K562 (cell line): ENCODE data around the gene ITPR1. TPM values are rescaled to one million over a fixed set of nuclear protein-coding genes. Genes with fewer than 3 reads are reported as not detected.

ENCODE experiments used
- ATAC-seq: fragments of 200-7000 bp; cut with Tn5 transposase; 3 replicates; pipeline ENCODE4 v1.9.1; 2020; ENCODE audit warnings: moderate library complexity
- BruUV-seq: library from RNA; stranded (reverse); fragments of 400-500 nt; replicated peaks from 2 replicates; lab custom pipeline; 2021; lab: Mats Ljungman, UMichigan
- CTCF ChIA-PET: fragments of 300-600 bp; formaldehyde crosslinking; extraction: SDS; loops from one replicate; lab custom pipeline; 2021; ENCODE audit warnings: low intra/inter-chr PET ratio; lab: Yijun Ruan, JAX
- POLR2A ChIA-PET: fragments of 300-600, 350-650 bp; sonication (Branson Sonifier 250); formaldehyde crosslinking; extraction: SDS; loops from one replicate; lab custom pipeline; 2021; ENCODE audit warnings: antibody characterized with exemption, inconsistent platforms; lab: Yijun Ruan, JAX
- DNase-seq, 4 experiments: peaks; one replicate each; pipeline versions ENCODE4 v3.0.0 to v3.0.0-alpha.2; 2011 to 2018; ENCODE audit warnings: low spot score in 3 of 4, mixed read lengths in 3 of 4; ENCODE audit errors: extremely low read depth in 1 of 4
- FAIRE-seq: peaks from 2 replicates; lab custom pipeline; 2011; peaks lifted over from hg19 to GRCh38; lab: Jason Lieb, UNC
- H2AFZ ChIP-seq: 2 replicates; pipeline ENCODE4 v1.6.0; 2011; ENCODE audit warnings: low read depth, low read length, control low read depth, inconsistent platforms
- H3K27ac ChIP-seq: fragments of 200-600 bp; 3 replicates; pipeline ENCODE4 v1.8.0; 2011; ENCODE audit warnings: low read depth, mild to moderate bottlenecking, control low read depth, inconsistent platforms, low read length, moderate library complexity, mixed read lengths; ENCODE audit errors: extremely low read depth
- H3K27me3 ChIP-seq, 2 experiments: fragments of 300-600 bp in 1 of 2; 2 replicates in 1 of 2; 3 replicates in 1 of 2; pipeline versions ENCODE4 v1.6.0 to v1.8.0; 2011; ENCODE audit warnings: inconsistent platforms in 2 of 2, low read length in 2 of 2, mild to moderate bottlenecking in 1 of 2, mixed read lengths in 1 of 2, moderate library complexity in 1 of 2; ENCODE audit not compliant: control insufficient read depth in 2 of 2, insufficient read depth in 2 of 2
- H3K36me3 ChIP-seq: fragments of 300-600 bp; 3 replicates; pipeline ENCODE4 v1.8.0; 2011; ENCODE audit warnings: mild to moderate bottlenecking, low read length, inconsistent platforms; ENCODE audit not compliant: control insufficient read depth, insufficient read depth
- H3K4me1 ChIP-seq, 2 experiments: fragments of 200-600 bp in 1 of 2; replicated peaks in 1 of 2; 2 replicates in 1 of 2; 3 replicates in 1 of 2; pipeline versions ENCODE4 v1.5.1 to v1.8.0; 2011; ENCODE audit warnings: inconsistent platforms in 2 of 2, low read length in 2 of 2, mild to moderate bottlenecking in 1 of 2, mixed read lengths in 1 of 2, moderate library complexity in 1 of 2; ENCODE audit not compliant: control insufficient read depth in 2 of 2, insufficient read depth in 2 of 2
- H3K4me2 ChIP-seq: 2 replicates; pipeline ENCODE4 v1.6.1; 2011; ENCODE audit warnings: low read length, control low read depth, inconsistent platforms, mixed read lengths; ENCODE audit not compliant: insufficient read depth
- H3K4me3 ChIP-seq: fragments of 200-600 bp; sonication (generic), shearing (Covaris generic); 2 replicates; pipeline ENCODE4 v1.5.1; 2016; ENCODE audit warnings: control low read depth, inconsistent platforms
- H3K79me2 ChIP-seq: fragments of 200-600 bp; 3 replicates; pipeline ENCODE4 v1.8.0; 2011; ENCODE audit warnings: low read length, inconsistent platforms; ENCODE audit not compliant: control insufficient read depth, insufficient read depth
- H3K9ac ChIP-seq, 2 experiments: 2 replicates each; pipeline versions ENCODE4 v1.6.0 to v1.6.1; 2011; ENCODE audit warnings: low read depth in 2 of 2, low read length in 2 of 2, control low read depth in 1 of 2, inconsistent platforms in 1 of 2, mild to moderate bottlenecking in 1 of 2, mixed read lengths in 1 of 2; ENCODE audit not compliant: insufficient read depth in 1 of 2
- H3K9me1 ChIP-seq: one replicate; pipeline ENCODE4 v1.6.0; 2011; ENCODE audit warnings: inconsistent platforms, mild to moderate bottlenecking, low read length, moderate library complexity; ENCODE audit not compliant: control insufficient read depth, insufficient read depth
- H3K9me3 ChIP-seq: replicated peaks from 2 replicates; pipeline ENCODE4 v1.5.1; 2011; ENCODE audit warnings: low read depth, low read length, inconsistent platforms; ENCODE audit not compliant: control insufficient read depth, insufficient read depth
- H4K20me1 ChIP-seq: replicated peaks from 2 replicates; pipeline ENCODE4 v1.6.1; 2011; ENCODE audit warnings: low read length, inconsistent platforms, mixed read lengths; ENCODE audit not compliant: control insufficient read depth, insufficient read depth
- ARNT ChIP-seq, 2 experiments: fragments of 450-650 bp; IDR thresholded peaks; 2 replicates each; pipeline ENCODE4 v1.6.1; 2016; ENCODE audit warnings: mild to moderate bottlenecking in 1 of 2
- EP300 ChIP-seq: IDR thresholded peaks from 2 replicates; pipeline ENCODE4 v1.6.1; 2012; ENCODE audit warnings: low read length, improper control_type of control experiment
- EP400 ChIP-seq: fragments of 450-650 bp; IDR thresholded peaks from 2 replicates; pipeline ENCODE4 v1.6.1; 2017; ENCODE audit warnings: antibody characterized with exemption, mild to moderate bottlenecking, moderate library complexity
- HDAC2 ChIP-seq: fragments of 450-650 bp; IDR thresholded peaks from 2 replicates; pipeline ENCODE4 v1.6.1; 2016; ENCODE audit warnings: mild to moderate bottlenecking
- KDM1A ChIP-seq, 2 experiments: fragments of 450-650 bp; IDR thresholded peaks; 2 replicates each; pipeline ENCODE4 v1.6.1; 2016; ENCODE audit warnings: mild to moderate bottlenecking in 2 of 2
- MAFK ChIP-seq: IDR thresholded peaks from 2 replicates; pipeline ENCODE4 v1.6.1; 2011; ENCODE audit warnings: low read length, improper control_type of control experiment
- NFIC ChIP-seq: fragments of 450-650 bp; IDR thresholded peaks from 2 replicates; pipeline ENCODE4 v1.6.1; 2017; ENCODE audit warnings: mild to moderate bottlenecking, inconsistent platforms
- POLR2AphosphoS5 ChIP-seq: IDR thresholded peaks from 2 replicates; pipeline ENCODE4 v1.6.1; 2011; ENCODE audit warnings: mild to moderate bottlenecking, low read depth, low read length, moderate library complexity; ENCODE audit not compliant: control insufficient read depth, insufficient read depth
- RFX5 ChIP-seq: IDR thresholded peaks from 2 replicates; pipeline ENCODE4 v1.6.1; 2011; ENCODE audit warnings: low read depth, mild to moderate bottlenecking, improper control_type of control experiment, low read length
- TRIM24 ChIP-seq, 2 experiments: fragments of 450-650 bp; IDR thresholded peaks; 2 replicates each; pipeline ENCODE4 v1.6.1; 2016
- ZEB2 ChIP-seq: fragments of 450-650 bp; IDR thresholded peaks from 2 replicates; pipeline ENCODE4 v1.6.1; 2016
- ZNF316 ChIP-seq: fragments of 450-650 bp; IDR thresholded peaks from 2 replicates; pipeline ENCODE4 v1.6.1; 2016
- ZNF551 ChIP-seq: fragments of 250-450 bp; sonication (Bioruptor Pico); IDR thresholded peaks from 2 replicates; pipeline ENCODE4 v1.5.0; 2021; ENCODE audit warnings: mild to moderate bottlenecking, moderate library complexity
- in situ Hi-C: fragments of 300-500 bp; cut with MboI; formaldehyde crosslinking; loops from 4 replicates; pipeline ENCODE4 v1.15.0; 2018; ENCODE audit warnings: inconsistent platforms, mixed read lengths
- intact Hi-C: fragments of 100-400 bp; cut with micrococcal nuclease; formaldehyde crosslinking; loops from 2 replicates; pipeline ENCODE4 v1.14.2; 2022
- polyA plus RNA-seq, 8 experiments: library from polyadenylated mRNA; depleted of rRNA in 4 of 8; stranded (reverse) in 5 of 8; unstranded in 3 of 8; fragments of >200 nt; fragmentation: Nextera tagmentation in 2 of 8; fragmentation: Illumina TruSeq in 1 of 8; extraction: Ambion mirVana in 2 of 8; extraction: Trizol in 1 of 8; gene quantifications; 2 replicates each; pipeline versions ENCODE4 v1.2.1 to v1.2.3, GENCODE V29; 2011 to 2014; ENCODE audit warnings: inconsistent platforms in 1 of 8, missing spikeins in 1 of 8
- total RNA-seq, 7 experiments: library from RNA; depleted of rRNA in 6 of 7; stranded (reverse); fragments of >200 nt in 6 of 7; fragmentation: Illumina TruSeq in 2 of 7; extraction: Trizol in 2 of 7; gene quantifications; 2 replicates each; pipeline versions ENCODE4 v1.2.1 to v1.2.3, GENCODE V29; 2011 to 2021; ENCODE audit warnings: low replicate concordance in 1 of 7
- TF ChIP-seq, protein P1 (sequence below): fragments of 450-650 bp; IDR thresholded peaks from 2 replicates; pipeline ENCODE4 v1.6.1; 2016; ENCODE audit warnings: mild to moderate bottlenecking

Gene ITPR1
- total and polyA plus RNA-seq, 9 of the 15 experiments (the other 6 are each of a cell fraction or from before 2014, with no cell fraction given) = 22.4 to 40.0 (median 27.4) TPM

DNA sequence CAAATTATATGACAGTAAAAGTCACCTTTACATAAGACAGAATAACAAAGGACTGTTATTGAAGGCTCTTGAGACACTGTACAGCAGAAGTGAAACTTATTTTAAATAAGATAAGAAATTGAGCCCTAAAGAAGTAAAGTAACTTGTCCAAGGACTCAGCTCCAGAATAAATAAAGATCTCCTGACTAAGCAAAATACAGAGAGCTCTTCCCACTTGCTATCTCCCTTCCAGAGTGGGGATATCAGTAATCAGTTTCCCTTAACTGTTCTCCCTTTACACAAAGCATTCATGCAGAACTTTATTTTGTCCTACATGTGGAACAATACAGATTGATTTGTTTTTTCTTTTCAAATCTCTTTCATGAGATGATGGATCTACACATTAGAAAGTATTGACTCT, 356.6 kb downstream of the ITPR1 start:
- peak; percentile 59 for ATAC-seq
- no peak overlapping the region; the same call in 1 of the 2 replicates for H3K4me2 ChIP-seq
- POLR2A ChIA-PET = interaction anchor here (0.8 to 4.2 kb wide), 7 partner anchors 8 to 136 kb away, joined by 3 to 27 read pairs (median 5); partner anchors contain the start of gene BHLHE40
- TF ChIP-seq MAFK (peak; percentile 93), NFIC (0 out of 2 replicates have a peak, but pooled peaks have one; percentile 7), ZNF551 (CRISPR knock-in tag) (no peak), ZNF316 (peak; percentile 99), EP300 (peak; percentile 55; the same call in 1 of the 2 replicates), HDAC2 (0 out of 2 replicates have a peak, but pooled peaks have one; percentile 33), ZEB2 (0 out of 2 replicates have a peak, but pooled peaks have one; percentile 18), POLR2AphosphoS5 (no peak), ARNT (IDR thresholded peaks at IDR 0.05) (0 out of 4 replicates have a peak, but pooled peaks of 1 of the 2 experiments have one; percentile 53), EP400 (0 out of 2 replicates have a peak, but pooled peaks have one; percentile 12), KDM1A (IDR thresholded peaks at IDR 0.05) (0 out of 4 replicates have a peak, but pooled peaks of 1 of the 2 experiments have one; percentile 28), RFX5 (no peak), TRIM24 (IDR thresholded peaks at IDR 0.05) (no peak)
- TF ChIP-seq, protein P1, sequence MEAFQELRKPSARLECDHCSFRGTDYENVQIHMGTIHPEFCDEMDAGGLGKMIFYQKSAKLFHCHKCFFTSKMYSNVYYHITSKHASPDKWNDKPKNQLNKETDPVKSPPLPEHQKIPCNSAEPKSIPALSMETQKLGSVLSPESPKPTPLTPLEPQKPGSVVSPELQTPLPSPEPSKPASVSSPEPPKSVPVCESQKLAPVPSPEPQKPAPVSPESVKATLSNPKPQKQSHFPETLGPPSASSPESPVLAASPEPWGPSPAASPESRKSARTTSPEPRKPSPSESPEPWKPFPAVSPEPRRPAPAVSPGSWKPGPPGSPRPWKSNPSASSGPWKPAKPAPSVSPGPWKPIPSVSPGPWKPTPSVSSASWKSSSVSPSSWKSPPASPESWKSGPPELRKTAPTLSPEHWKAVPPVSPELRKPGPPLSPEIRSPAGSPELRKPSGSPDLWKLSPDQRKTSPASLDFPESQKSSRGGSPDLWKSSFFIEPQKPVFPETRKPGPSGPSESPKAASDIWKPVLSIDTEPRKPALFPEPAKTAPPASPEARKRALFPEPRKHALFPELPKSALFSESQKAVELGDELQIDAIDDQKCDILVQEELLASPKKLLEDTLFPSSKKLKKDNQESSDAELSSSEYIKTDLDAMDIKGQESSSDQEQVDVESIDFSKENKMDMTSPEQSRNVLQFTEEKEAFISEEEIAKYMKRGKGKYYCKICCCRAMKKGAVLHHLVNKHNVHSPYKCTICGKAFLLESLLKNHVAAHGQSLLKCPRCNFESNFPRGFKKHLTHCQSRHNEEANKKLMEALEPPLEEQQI = peak; percentile 61; the same call in 1 of the 2 replicates

More for the DNA sequence above, 356.6 kb downstream of the ITPR1 start:
- Histone ChIP-seq H3K36me3 (peaks cover 24% of the 10 kb centered on the region), H3K4me3 (no peak overlapping the region), H3K9me1 (no peaks in the 10 kb centered on the region), H3K9me3 (no peaks in the 10 kb centered on the region), H3K27ac (peak overlapping the region; percentile 3; the same call in 1 of the 3 replicates), H3K27me3 (no peaks in the 10 kb centered on the region), H3K9ac (peak overlapping the region in 1 of 2 experiments; percentile 11; a peak in 1 of 4 replicates), H3K4me1 (peaks cover 0 to 30% of the 10 kb centered on the region in 2 experiments; a peak in 3 of 5 replicates), H3K79me2 (no peaks in the 10 kb centered on the region), H2AFZ (no peak overlapping the region), H4K20me1 (no peaks in the 10 kb centered on the region)
- in situ Hi-C loops = no loop called here
- DNase-seq (peak in 1 of 4 experiments; percentile 35), FAIRE-seq (peak; percentile 70)
- no TSS peak for BruUV-seq
- CTCF ChIA-PET = no interaction called here
- intact Hi-C loops = no loop called here
